Trophoblast cell (in vitro differentiated cells and primary cell): Measurements from ENCODE around the gene BANF2.

Experiments
- DNase-seq, 2 donors: peaks; one replicate each; pipeline ENCODE4 v3.0.0-alpha.2; 2016
- H2AFZ ChIP-seq: 2 replicates; pipeline ENCODE4 v1.6.1; 2013; ENCODE audit warnings: low read length, moderate library complexity, mild to moderate bottlenecking; ENCODE audit not compliant: insufficient read depth, poor library complexity
- H2AK5ac ChIP-seq: 2 replicates; pipeline ENCODE4 v1.6.1; 2013; ENCODE audit warnings: mild to moderate bottlenecking, low read length
- H2BK120ac ChIP-seq: 2 replicates; pipeline ENCODE4 v1.6.1; 2013; ENCODE audit warnings: low read length, mild to moderate bottlenecking, moderate library complexity; ENCODE audit not compliant: insufficient read depth, poor library complexity
- H2BK12ac ChIP-seq: 2 replicates; pipeline ENCODE4 v1.6.1; 2013; ENCODE audit warnings: mild to moderate bottlenecking, low read length, moderate library complexity
- H2BK5ac ChIP-seq: 2 replicates; pipeline ENCODE4 v1.6.1; 2013; ENCODE audit warnings: low read length, low read depth, moderate library complexity, mild to moderate bottlenecking; ENCODE audit not compliant: poor library complexity
- H3K14ac ChIP-seq: 2 replicates; pipeline ENCODE4 v1.6.1; 2013; ENCODE audit warnings: mild to moderate bottlenecking, low read length
- H3K18ac ChIP-seq: 2 replicates; pipeline ENCODE4 v1.6.1; 2013; ENCODE audit warnings: mild to moderate bottlenecking, low read length
- H3K23ac ChIP-seq: 2 replicates; pipeline ENCODE4 v1.6.1; 2013; ENCODE audit warnings: low read length
- H3K27ac ChIP-seq: 2 replicates; pipeline ENCODE4 v1.5.1; 2013; ENCODE audit warnings: low read depth, mild to moderate bottlenecking, inconsistent platforms, low read length, moderate library complexity
- H3K27me3 ChIP-seq: 2 replicates; pipeline ENCODE4 v1.6.1; 2013; ENCODE audit warnings: inconsistent platforms, mild to moderate bottlenecking, low read length, moderate library complexity; ENCODE audit not compliant: insufficient read depth
- H3K36me3 ChIP-seq, 2 experiments: 1 replicate in 1 of 2; 2 replicates in 1 of 2; pipeline ENCODE4 v1.6.1; 2013; ENCODE audit warnings: low read length in 2 of 2, mild to moderate bottlenecking in 2 of 2, moderate library complexity in 1 of 2; ENCODE audit not compliant: insufficient read depth in 2 of 2, control insufficient read depth in 1 of 2
- H3K4ac ChIP-seq: 2 replicates; pipeline ENCODE4 v1.6.1; 2013; ENCODE audit warnings: low read depth, mild to moderate bottlenecking, low read length, moderate library complexity
- H3K4me1 ChIP-seq, 2 experiments: 1 replicate in 1 of 2; 2 replicates in 1 of 2; pipeline ENCODE4 v1.6.1; 2013; ENCODE audit warnings: low read length in 2 of 2, mild to moderate bottlenecking in 2 of 2, moderate library complexity in 1 of 2; ENCODE audit not compliant: insufficient read depth in 2 of 2, control insufficient read depth in 1 of 2
- H3K4me2 ChIP-seq: 2 replicates; pipeline ENCODE4 v1.6.1; 2013; ENCODE audit warnings: inconsistent platforms, mild to moderate bottlenecking, low read length, moderate library complexity
- H3K4me3 ChIP-seq: 2 replicates; pipeline ENCODE4 v1.5.1; 2013; ENCODE audit warnings: mild to moderate bottlenecking, low read depth, low read length, inconsistent platforms
- H3K79me1 ChIP-seq: one replicate; pipeline ENCODE4 v1.6.1; 2013; ENCODE audit warnings: low read length
- H3K79me2 ChIP-seq: 2 replicates; pipeline ENCODE4 v1.6.1; 2013; ENCODE audit warnings: low read length, mild to moderate bottlenecking; ENCODE audit not compliant: control insufficient read depth, insufficient read depth, poor library complexity
- H3K9ac ChIP-seq: 2 replicates; pipeline ENCODE4 v1.6.1; 2013; ENCODE audit warnings: mild to moderate bottlenecking, low read length
- H3K9me3 ChIP-seq: 2 replicates; pipeline ENCODE4 v1.6.1; 2013; ENCODE audit warnings: low read depth, mild to moderate bottlenecking, control low read depth, inconsistent platforms, low read length; ENCODE audit not compliant: insufficient read depth
- H4K12ac ChIP-seq: 2 replicates; pipeline ENCODE4 v1.6.1; 2013; ENCODE audit warnings: low read depth, mild to moderate bottlenecking, low read length, moderate library complexity
- H4K8ac ChIP-seq: 2 replicates; pipeline ENCODE4 v1.6.1; 2013; ENCODE audit warnings: low read depth, mild to moderate bottlenecking, low read length, moderate library complexity
- H4K91ac ChIP-seq: one replicate; pipeline ENCODE4 v1.6.1; 2013; ENCODE audit warnings: low read depth, mild to moderate bottlenecking, low read length, moderate library complexity
- WGBS: extraction: QIAGEN DNeasy Blood & Tissue Kit; methylation state at CpG from one replicate; pipeline ENCODE4 v1.1.7; 2013; ENCODE audit warnings: missing lambda C conversion rate; ENCODE audit not compliant: insufficient read length, insufficient coverage; ENCODE audit errors: extremely low coverage; 5-methylcytosine and 5-hydroxymethylcytosine counted together

The BANF2 gene

DNA sequence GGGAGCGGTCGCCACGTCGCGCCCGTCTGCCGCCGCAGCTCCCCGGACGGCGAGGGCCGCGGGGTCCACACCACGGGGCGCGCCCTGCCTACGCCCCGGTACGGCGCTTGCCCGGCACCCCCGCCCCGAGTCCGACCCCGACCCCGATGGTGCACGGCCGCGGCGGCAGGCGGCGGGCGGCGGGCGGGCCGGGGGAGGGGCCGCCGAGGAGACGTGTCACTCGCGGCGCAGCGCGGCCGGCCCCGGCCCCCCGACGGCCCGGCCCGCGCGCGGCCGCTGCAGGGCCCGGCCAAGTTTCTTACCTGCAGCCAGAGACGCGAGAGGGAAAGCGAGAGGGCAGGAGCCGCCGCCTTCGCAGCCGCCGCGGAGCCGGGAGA is 18.1 kb upstream of the BANF2 start:
- Histone ChIP-seq H2BK120ac (peak overlapping the region; percentile 89), H4K12ac (peak overlapping the region; percentile 89), H3K18ac (peak overlapping the region; percentile 97), H3K4me1 (peaks cover 13 to 25% of the 10 kb centered on the region in 2 experiments), H3K27ac (peak overlapping the region; percentile 75), H3K14ac (peak overlapping the region; percentile 93), H3K9me3 (peaks cover under 1% of the 10 kb centered on the region), H2BK12ac (no peak overlapping the region), H2AFZ (peak overlapping the region; percentile 86), H3K4ac (peak overlapping the region; percentile 95), H3K23ac (no peak overlapping the region), H3K36me3 (peaks cover 7 to 8% of the 10 kb centered on the region in 2 experiments), H3K4me2 (peak overlapping the region; percentile 30), H3K4me3 (peak overlapping the region; percentile 93), H3K79me2 (peaks cover 14% of the 10 kb centered on the region), H3K27me3 (no peaks in the 10 kb centered on the region), H4K8ac (peak overlapping the region; percentile 84), H2AK5ac (peak overlapping the region; percentile 44), H3K9ac (peak overlapping the region; percentile 67), H4K91ac (peak overlapping the region; percentile 93), H3K79me1 (peaks cover 13% of the 10 kb centered on the region), H2BK5ac (peak overlapping the region; percentile 79)
- DNase-seq: no peak
- no CpG with 5 or more reads among the region's 65 CpGs for WGBS

GRCh38 chr20:17682103-17682888 is 17.5 kb upstream of the BANF2 start, which contains the start of gene RRBP1:
TSS of gene RRBP1 (minus strand) at chr20:17682242. CDS start at chr20:17660507, 21,735 bp downstream.
- no CpG with 5 or more reads among the region's 79 CpGs for WGBS
- H4K12ac ChIP-seq: peak within 1 kb of the TSS; percentile 89

DNA sequence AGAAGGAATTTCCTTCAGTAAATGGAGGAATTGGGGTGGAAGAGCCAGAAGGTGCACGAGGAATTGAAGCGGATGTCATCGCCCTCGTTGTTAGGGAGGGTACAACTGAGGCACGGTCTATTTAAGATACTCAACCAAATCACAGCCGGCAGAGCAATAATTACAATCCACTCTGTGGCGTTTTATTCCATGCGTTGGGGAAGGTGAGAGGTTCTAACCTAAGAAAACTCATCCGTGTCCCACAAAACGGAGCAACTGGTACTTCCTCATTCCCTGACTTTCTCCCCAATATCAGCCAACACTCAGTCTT is 16.9 kb upstream of the BANF2 start:
- Histone ChIP-seq H3K4me1 (peaks cover 13 to 25% of the 10 kb centered on the region in 2 experiments), H3K23ac (no peak overlapping the region), H4K12ac (peak overlapping the region; percentile 33), H3K36me3 (peaks cover 6 to 8% of the 10 kb centered on the region in 2 experiments), H3K27me3 (no peaks in the 10 kb centered on the region), H4K8ac (peak overlapping the region; percentile 40), H2BK5ac (no peak overlapping the region), H3K27ac (peak overlapping the region; percentile 75), H2AFZ (peak overlapping the region; percentile 33), H3K9me3 (peaks cover 2% of the 10 kb centered on the region), H3K79me2 (peaks cover 14% of the 10 kb centered on the region), H2BK120ac (peak overlapping the region; percentile 37), H3K4me3 (peak overlapping the region; percentile 73), H3K79me1 (peaks cover 13% of the 10 kb centered on the region), H3K14ac (peak overlapping the region; percentile 28), H3K4ac (no peak overlapping the region), H2BK12ac (no peak overlapping the region), H4K91ac (peak overlapping the region; percentile 60), H3K4me2 (peak overlapping the region; percentile 80), H3K18ac (no peak overlapping the region), H3K9ac (no peak overlapping the region), H2AK5ac (no peak overlapping the region)
- DNase-seq: no peak
- no CpG with 5 or more reads among the region's 10 CpGs for WGBS

More at GRCh38 chr20:17682103-17682888, 17.5 kb upstream of the BANF2 start, which contains the start of gene RRBP1:
- peak within 1 kb of the TSS; percentile 85 for H3K9ac ChIP-seq
- peak within 1 kb of the TSS; percentile 93 for H4K91ac ChIP-seq
- peak within 1 kb of the TSS; percentile 93 for H3K4me3 ChIP-seq
- no peaks in the 10 kb centered on the region for H3K27me3 ChIP-seq
- H3K18ac ChIP-seq: peak within 1 kb of the TSS; percentile 97
- peak within 1 kb of the TSS; percentile 75 for H3K27ac ChIP-seq
- H2BK12ac ChIP-seq: peak within 1 kb of the TSS; percentile 56
- peak within 1 kb of the TSS; percentile 89 for H2BK120ac ChIP-seq
- peak within 1 kb of the TSS; percentile 95 for H3K4ac ChIP-seq
- DNase-seq: peak; percentile 98
- no peak within 1 kb of the TSS for H3K23ac ChIP-seq
- peaks cover 13 to 25% of the 10 kb centered on the region in 2 experiments for H3K4me1 ChIP-seq
- H4K8ac ChIP-seq: peak within 1 kb of the TSS; percentile 84
- H2AFZ ChIP-seq: peak within 1 kb of the TSS; percentile 86
- H2BK5ac ChIP-seq: peak within 1 kb of the TSS; percentile 79
- H3K14ac ChIP-seq: peak within 1 kb of the TSS; percentile 93
- H3K79me1 ChIP-seq: peaks cover 13% of the 10 kb centered on the region
- H3K9me3 ChIP-seq: peaks cover 2% of the 10 kb centered on the region
- peaks cover 6 to 8% of the 10 kb centered on the region in 2 experiments for H3K36me3 ChIP-seq
- peak within 1 kb of the TSS; percentile 80 for H3K4me2 ChIP-seq
- H2AK5ac ChIP-seq: peak within 1 kb of the TSS; percentile 44
- H3K79me2 ChIP-seq: peaks cover 14% of the 10 kb centered on the region

DNA sequence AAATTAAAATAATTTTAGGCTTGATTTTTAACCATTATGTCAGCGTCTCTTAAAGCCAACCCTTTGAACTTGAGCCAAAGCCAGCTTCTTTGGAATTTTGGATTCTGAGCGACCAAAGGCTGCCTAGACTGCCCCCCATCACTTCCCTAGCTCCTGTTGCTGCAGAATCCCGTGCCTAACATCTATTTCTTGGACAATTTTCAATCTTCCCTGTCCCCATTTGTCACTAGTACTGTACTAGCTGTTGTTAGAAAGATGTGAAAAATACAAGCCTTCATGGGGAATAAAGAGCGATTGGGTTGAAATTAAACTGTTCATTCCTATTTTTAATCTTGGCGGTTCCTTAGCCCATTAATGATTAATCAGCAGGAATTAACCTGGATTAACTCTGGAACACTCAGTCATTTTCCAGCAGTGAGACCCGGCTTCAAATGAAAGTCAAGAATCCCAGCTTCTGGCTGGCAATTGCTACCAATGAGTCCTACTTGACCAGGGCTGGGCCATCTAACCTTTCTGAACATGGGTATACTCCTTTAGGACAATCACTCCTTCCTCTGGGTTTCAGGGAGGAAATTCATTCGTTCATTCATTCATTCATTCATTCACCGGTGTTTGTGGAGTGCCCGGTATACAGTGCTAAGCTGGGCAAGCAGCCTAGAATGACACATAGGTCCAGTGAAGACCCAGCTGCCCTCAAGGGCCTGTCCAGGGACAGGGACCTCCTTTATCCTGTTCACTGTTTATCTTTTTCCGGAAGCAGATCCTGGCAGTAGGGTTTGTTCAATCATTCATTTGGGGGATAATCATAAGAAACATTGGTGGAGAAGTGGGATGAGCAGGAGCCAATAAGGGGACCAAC is 16.3 kb upstream of the BANF2 start:
- H2AFZ ChIP-seq: no peak overlapping the region
- peaks cover 14% of the 10 kb centered on the region for H3K79me2 ChIP-seq
- H3K4ac ChIP-seq: no peak overlapping the region
- WGBS: no CpG with 5 or more reads among the region's 10 CpGs
- peaks cover 6 to 8% of the 10 kb centered on the region in 2 experiments for H3K36me3 ChIP-seq
- H4K12ac ChIP-seq: no peak overlapping the region
- H2BK12ac ChIP-seq: no peak overlapping the region
- no peak overlapping the region for H2BK5ac ChIP-seq
- peaks cover 13 to 25% of the 10 kb centered on the region in 2 experiments for H3K4me1 ChIP-seq
- H3K27ac ChIP-seq: no peak overlapping the region
- no peak overlapping the region for H3K4me2 ChIP-seq
- H4K91ac ChIP-seq: no peak overlapping the region
- H4K8ac ChIP-seq: no peak overlapping the region
- no peak overlapping the region for H3K18ac ChIP-seq
- H3K9me3 ChIP-seq: peaks cover 2% of the 10 kb centered on the region
- no peak overlapping the region for H3K14ac ChIP-seq
- no peaks in the 10 kb centered on the region for H3K27me3 ChIP-seq
- no peak overlapping the region for H3K23ac ChIP-seq
- no peak overlapping the region for H3K9ac ChIP-seq
- no peak for DNase-seq
- H2AK5ac ChIP-seq: no peak overlapping the region
- peaks cover 13% of the 10 kb centered on the region for H3K79me1 ChIP-seq
- no peak overlapping the region for H3K4me3 ChIP-seq
- H2BK120ac ChIP-seq: no peak overlapping the region
